Left kidney (tissue), 8 donors: ENCODE measurements around the gene ITGBL1. TPM values are rescaled to one million over a fixed set of nuclear protein-coding genes. Genes with fewer than 3 reads are reported as not detected.

Source experiments
- DNase-seq: peaks from one replicate; pipeline ENCODE4 v3.0.0-alpha.2; 2013
- long read RNA-seq, 8 donors: transcript quantifications; one replicate each; lab custom pipeline, GENCODE V29; 2026
- polyA plus RNA-seq: library from polyadenylated mRNA; unstranded; fragments of 120-200 nt; gene quantifications from one replicate; pipeline ENCODE4 v1.2.1, GENCODE V29; 2013; ENCODE audit not compliant: insufficient read length

ITGBL1 gene
- 0.90 TPM for polyA plus RNA-seq
- long read RNA-seq, donor 1, result 0 reads
- long read RNA-seq, donor 2, result 0 reads
- long read RNA-seq, donor 3, result 0 reads
- long read RNA-seq, donor 4, result 0 reads
- long read RNA-seq, donor 5, result 0 reads
- long read RNA-seq, donor 6, result 0 reads
- long read RNA-seq, donor 7, result 0 reads
- long read RNA-seq, donor 8, result 0 reads

GRCh38 chr13:101452519-101453485 is at the start of gene ITGBL1:
Gene ITGBL1 (plus strand): TSS chr13:101452675. CDS start chr13:101452834, 159 bp downstream.
- DNase-seq, result no peak

GRCh38 chr13:101406791-101407190 is 45.7 kb upstream of the ITGBL1 start:
- DNase-seq, result no peak

GRCh38 chr13:101408154-101408553 is 44.3 kb upstream of the ITGBL1 start:
- no peak for DNase-seq

GRCh38 chr13:101408992-101409656 is 43.4 kb upstream of the ITGBL1 start:
- DNase-seq, result no peak

GRCh38 chr13:101412076-101412475 is 40.4 kb upstream of the ITGBL1 start:
- DNase-seq, result no peak

GRCh38 chr13:101415358-101416174 is 36.9 kb upstream of the ITGBL1 start:
- peak; percentile 6 for DNase-seq

- DNase-seq, result peak; percentile 17
These were observed 36.1 kb upstream of the ITGBL1 start, which contains the start of gene NALCN for GRCh38 chr13:101416181-101417042. Gene NALCN (minus strand): TSS chr13:101416508. CDS start chr13:101399126, 17,382 bp downstream.

GRCh38 chr13:101417043-101417406 is 35.5 kb upstream of the ITGBL1 start:
- DNase-seq, result peak; percentile 21

GRCh38 chr13:101417501-101417900 is 35.0 kb upstream of the ITGBL1 start:
- DNase-seq, result no peak

- DNase-seq, result no peak
These were observed 28.6 kb upstream of the ITGBL1 start for GRCh38 chr13:101423872-101424271.

GRCh38 chr13:101424381-101425155 is 27.9 kb upstream of the ITGBL1 start:
- DNase-seq, result no peak

GRCh38 chr13:101425156-101425471 is 27.4 kb upstream of the ITGBL1 start:
- no peak for DNase-seq

- no peak for DNase-seq
These were observed 26.9 kb upstream of the ITGBL1 start for GRCh38 chr13:101425623-101426022.

- no peak for DNase-seq
These were observed 22.7 kb upstream of the ITGBL1 start for GRCh38 chr13:101429733-101430132.

GRCh38 chr13:101433895-101434294 is 18.6 kb upstream of the ITGBL1 start:
- no peak for DNase-seq

- DNase-seq, result no peak
These were observed 18.0 kb upstream of the ITGBL1 start for GRCh38 chr13:101434486-101434885.

GRCh38 chr13:101447852-101448251 is 4.6 kb upstream of the ITGBL1 start:
- DNase-seq, result no peak

- DNase-seq, result no peak
These were observed 2.4 kb upstream of the ITGBL1 start for GRCh38 chr13:101449790-101450748.

- DNase-seq, result no peak
These were observed 1.7 kb upstream of the ITGBL1 start for GRCh38 chr13:101450749-101451130.
